Measurements from ENCODE around the gene UBXN7. TPM values are rescaled to one million over a fixed set of nuclear protein-coding genes. Genes with fewer than 3 reads are reported as not detected.

Gene UBXN7
- total RNA-seq, 1 experiment from 2014 or later, result 46.1 TPM

GRCh38 chr3:196357905-196358304 is 74.3 kb downstream of the UBXN7 start:
- Mint-ChIP-seq H3K4me3 (ENCODE audit: low read depth, unreplicated experiment) (no peak overlapping the region), H3K9me3 (ENCODE audit: low read depth, unreplicated experiment) (no peaks in the 10 kb centered on the region), H3K27ac (ENCODE audit: unreplicated experiment) (no peak overlapping the region), H3K4me1 (ENCODE audit: low read depth, unreplicated experiment) (no peaks in the 10 kb centered on the region), H3K27me3 (ENCODE audit: unreplicated experiment) (no peaks in the 10 kb centered on the region), H3K36me3 (ENCODE audit: insufficient read depth, unreplicated experiment) (peaks cover 25% of the 10 kb centered on the region)
- CTCF ChIA-PET, result no interaction called here
- no peak for DNase-seq
- TF ChIP-seq CTCF (IDR thresholded peaks at IDR 0.05; ENCODE audit: unreplicated experiment), result no peak
- intact Hi-C loops (cut with micrococcal nuclease; ENCODE audit: unreplicated experiment), result no loop called here
- BruUV-seq (replicated peaks), result no TSS peak

DNA sequence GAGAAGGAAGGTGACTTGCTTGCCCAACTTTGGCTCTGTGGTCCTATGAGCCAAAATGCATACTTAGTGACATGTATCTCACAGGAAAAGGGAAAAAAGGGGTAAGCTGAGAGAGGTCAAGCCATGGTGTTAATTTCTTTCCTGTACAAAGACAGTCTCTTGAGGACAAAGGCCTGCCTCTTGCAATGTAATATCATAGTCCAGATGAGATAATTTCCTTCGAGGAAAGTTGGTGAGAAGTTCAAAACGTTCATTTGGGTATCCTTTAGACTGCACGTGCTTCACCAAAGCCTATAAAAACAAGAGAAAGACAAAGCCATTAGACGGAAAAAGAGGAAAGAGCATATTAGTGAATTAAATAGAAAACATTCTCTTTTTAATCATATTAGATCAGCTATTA is 75.7 kb downstream of the UBXN7 start:
- no TSS peak for BruUV-seq (replicated peaks)
- H3K9me3 Mint-ChIP-seq (ENCODE audit: low read depth, unreplicated experiment), result no peaks in the 10 kb centered on the region
- H3K4me1 Mint-ChIP-seq (ENCODE audit: low read depth, unreplicated experiment), result no peaks in the 10 kb centered on the region
- no peak overlapping the region for H3K4me3 Mint-ChIP-seq (ENCODE audit: low read depth, unreplicated experiment)
- no peaks in the 10 kb centered on the region for H3K27me3 Mint-ChIP-seq (ENCODE audit: unreplicated experiment)
- DNase-seq, result no peak
- intact Hi-C loops (cut with micrococcal nuclease; ENCODE audit: unreplicated experiment), result no loop called here
- peaks cover 21% of the 10 kb centered on the region for H3K36me3 Mint-ChIP-seq (ENCODE audit: insufficient read depth, unreplicated experiment)
- H3K27ac Mint-ChIP-seq (ENCODE audit: unreplicated experiment), result no peak overlapping the region
- CTCF ChIA-PET, result no interaction called here
- TF ChIP-seq CTCF (IDR thresholded peaks at IDR 0.05; ENCODE audit: unreplicated experiment), result no peak

DNA sequence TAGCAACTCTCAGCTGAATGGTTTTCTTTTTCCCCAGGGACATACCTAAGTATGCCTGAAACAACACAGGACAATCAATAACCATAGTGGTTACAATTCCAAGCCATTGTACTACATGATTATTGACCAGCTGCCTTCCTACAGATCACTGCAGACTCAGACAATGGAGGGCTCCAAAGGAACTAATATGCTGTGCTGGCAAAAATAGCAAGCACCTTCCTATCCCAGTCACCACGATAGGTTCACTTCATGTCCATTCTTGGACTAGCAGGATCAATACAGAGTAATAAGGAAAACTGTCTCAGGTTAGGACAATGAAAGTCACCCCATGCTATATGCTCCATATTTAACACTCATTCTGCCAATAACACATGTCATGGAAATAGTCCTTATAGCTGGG is 76.6 kb downstream of the UBXN7 start:
- peaks cover 15% of the 10 kb centered on the region for H3K36me3 Mint-ChIP-seq (ENCODE audit: insufficient read depth, unreplicated experiment)
- H3K27ac Mint-ChIP-seq (ENCODE audit: unreplicated experiment), result no peak overlapping the region
- TF ChIP-seq CTCF (IDR thresholded peaks at IDR 0.05; ENCODE audit: unreplicated experiment), result no peak
- H3K27me3 Mint-ChIP-seq (ENCODE audit: unreplicated experiment), result no peaks in the 10 kb centered on the region
- no peak overlapping the region for H3K4me3 Mint-ChIP-seq (ENCODE audit: low read depth, unreplicated experiment)
- BruUV-seq (replicated peaks), result no TSS peak
- no peaks in the 10 kb centered on the region for H3K4me1 Mint-ChIP-seq (ENCODE audit: low read depth, unreplicated experiment)
- no peaks in the 10 kb centered on the region for H3K9me3 Mint-ChIP-seq (ENCODE audit: low read depth, unreplicated experiment)
- DNase-seq, result no peak
- CTCF ChIA-PET, result no interaction called here
- intact Hi-C loops (cut with micrococcal nuclease; ENCODE audit: unreplicated experiment), result no loop called here

DNA sequence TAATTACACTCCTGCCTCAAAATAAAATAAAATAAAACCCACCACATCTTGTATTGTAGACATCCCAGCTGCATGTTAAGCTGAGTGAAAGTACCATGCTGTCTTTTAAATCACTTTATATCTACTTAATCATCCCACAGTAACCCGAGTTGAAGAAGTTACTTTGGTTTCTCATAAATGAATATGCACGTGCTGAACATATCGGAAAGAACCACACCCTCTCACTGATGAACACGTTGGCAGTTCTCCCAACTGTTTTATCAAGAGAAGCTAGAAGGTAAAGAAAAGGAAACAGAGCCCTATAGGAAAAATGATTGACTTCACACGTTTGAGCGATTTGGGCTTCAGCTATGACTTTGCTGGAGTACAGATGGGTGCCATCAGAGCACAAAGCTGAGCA is 78.1 kb downstream of the UBXN7 start:
- DNase-seq, result no peak
- Mint-ChIP-seq H3K27me3 (ENCODE audit: unreplicated experiment) (no peaks in the 10 kb centered on the region), H3K36me3 (ENCODE audit: insufficient read depth, unreplicated experiment) (peaks cover 15% of the 10 kb centered on the region), H3K4me3 (ENCODE audit: low read depth, unreplicated experiment) (no peak overlapping the region), H3K4me1 (ENCODE audit: low read depth, unreplicated experiment) (no peaks in the 10 kb centered on the region), H3K9me3 (ENCODE audit: low read depth, unreplicated experiment) (no peaks in the 10 kb centered on the region), H3K27ac (ENCODE audit: unreplicated experiment) (no peak overlapping the region)
- no TSS peak for BruUV-seq (replicated peaks)
- CTCF ChIA-PET, result no interaction called here
- intact Hi-C loops (cut with micrococcal nuclease; ENCODE audit: unreplicated experiment), result no loop called here
- no peak for TF ChIP-seq CTCF (IDR thresholded peaks at IDR 0.05; ENCODE audit: unreplicated experiment)
